Activated naive CD8-positive, alpha-beta T cell treated with anti-CD3 and anti-CD28 coated beads for 36 hours (primary cell): ENCODE data around the gene RGS13. TPM values are rescaled to one million over a fixed set of nuclear protein-coding genes. Genes with fewer than 3 reads are reported as not detected.
A peak's percentile ranks its signal among the peaks of the same experiment; 100 is the strongest.

Experiments
- DNase-seq: peaks from one replicate; pipeline ENCODE4 v3.0.0; 2021
- H3K27ac Mint-ChIP-seq: one replicate; pipeline ENCODE4 v1.8.0; 2022; ENCODE audit warnings: mild to moderate bottlenecking, moderate library complexity, mixed read lengths
- H3K27me3 Mint-ChIP-seq: one replicate; pipeline ENCODE4 v1.8.0; 2022; ENCODE audit warnings: mild to moderate bottlenecking, mixed read lengths
- H3K36me3 Mint-ChIP-seq: one replicate; pipeline ENCODE4 v1.8.0; 2021; ENCODE audit warnings: mild to moderate bottlenecking, mixed read lengths
- H3K4me1 Mint-ChIP-seq: one replicate; pipeline ENCODE4 v1.8.0; 2021; ENCODE audit warnings: mixed read lengths
- H3K4me3 Mint-ChIP-seq: one replicate; pipeline ENCODE4 v1.8.0; 2022; ENCODE audit warnings: mild to moderate bottlenecking, moderate library complexity, mixed read lengths
- H3K9me3 Mint-ChIP-seq: one replicate; pipeline ENCODE4 v1.8.0; 2022; ENCODE audit warnings: mixed read lengths
- total RNA-seq, 2 experiments: library from RNA; stranded (reverse); gene quantifications; one replicate each; pipeline ENCODE4 v1.2.3, GENCODE V29; 2021

RGS13 gene
- total RNA-seq, 2 experiments from 2014 or later: not detected

DNA sequence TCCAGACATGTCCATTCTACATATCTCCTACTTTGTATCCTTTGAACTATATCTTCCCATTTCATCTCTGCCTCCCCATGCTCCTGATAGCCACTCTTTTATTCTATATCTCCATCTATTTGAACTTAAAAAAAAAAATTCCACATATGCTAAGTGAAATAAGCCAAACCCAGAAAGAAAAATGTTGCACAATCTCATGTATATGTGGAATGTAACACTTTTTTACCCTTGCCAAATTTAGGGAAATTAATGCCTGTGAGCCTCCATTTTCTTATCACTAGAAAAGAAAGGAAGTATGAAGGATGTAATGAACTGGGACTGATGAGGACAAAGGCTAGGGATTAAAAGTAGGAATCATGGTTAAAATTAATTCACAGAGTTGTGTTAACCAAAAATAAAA, 53.5 kb downstream of the RGS13 start:
- H3K36me3 Mint-ChIP-seq: no peaks in the 10 kb centered on the region
- no peak overlapping the region for H3K27ac Mint-ChIP-seq
- H3K4me1 Mint-ChIP-seq: no peaks in the 10 kb centered on the region
- peaks cover 8% of the 10 kb centered on the region for H3K27me3 Mint-ChIP-seq
- H3K4me3 Mint-ChIP-seq: no peak overlapping the region
- no peak for DNase-seq
- H3K9me3 Mint-ChIP-seq: peaks cover 6% of the 10 kb centered on the region

DNA sequence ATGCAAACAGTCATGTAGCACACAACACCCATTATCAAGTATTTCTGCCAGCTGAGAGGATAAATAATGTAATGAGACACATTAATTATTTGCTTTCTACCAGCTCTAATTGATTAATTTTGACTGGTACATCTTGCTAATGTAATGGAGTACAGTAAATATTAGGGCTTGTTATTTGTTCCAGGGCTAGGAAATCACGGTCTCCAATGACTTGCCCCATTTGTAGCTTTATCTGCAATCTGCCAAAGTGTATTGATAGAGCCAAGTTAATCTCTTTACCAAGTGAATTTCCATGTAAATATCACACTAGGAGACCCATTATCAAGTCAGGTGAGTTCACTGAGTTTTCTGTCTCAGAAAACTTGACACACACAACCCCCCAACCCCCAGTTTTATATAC, 55.1 kb downstream of the RGS13 start:
- no peak overlapping the region for H3K27ac Mint-ChIP-seq
- peaks cover 8% of the 10 kb centered on the region for H3K27me3 Mint-ChIP-seq
- no peaks in the 10 kb centered on the region for H3K4me1 Mint-ChIP-seq
- peaks cover 6% of the 10 kb centered on the region for H3K9me3 Mint-ChIP-seq
- no peak for DNase-seq
- no peaks in the 10 kb centered on the region for H3K36me3 Mint-ChIP-seq
- H3K4me3 Mint-ChIP-seq: no peak overlapping the region

DNA sequence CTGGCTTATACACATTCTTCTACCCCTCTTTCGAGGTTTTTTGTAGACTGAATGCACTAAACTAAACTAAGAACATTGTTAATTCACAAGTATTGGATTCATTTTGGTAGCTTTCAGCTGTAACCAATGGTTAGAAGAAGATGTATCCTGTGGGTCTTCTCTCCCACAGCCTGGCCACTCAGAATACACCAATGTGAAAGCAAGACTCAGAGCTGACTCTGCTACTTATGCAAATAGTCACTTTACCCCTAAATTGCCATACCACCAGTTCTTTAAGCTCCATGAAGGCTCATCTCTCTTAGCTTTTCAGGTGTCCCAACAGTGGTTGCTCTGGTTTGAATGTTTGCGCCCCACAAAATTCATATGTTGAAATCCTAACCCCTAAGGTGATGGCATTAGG, 60.1 kb downstream of the RGS13 start:
- H3K4me1 Mint-ChIP-seq: no peaks in the 10 kb centered on the region
- no peak overlapping the region for H3K27ac Mint-ChIP-seq
- H3K27me3 Mint-ChIP-seq: peaks cover 11% of the 10 kb centered on the region
- H3K36me3 Mint-ChIP-seq: no peaks in the 10 kb centered on the region
- peaks cover 2% of the 10 kb centered on the region for H3K9me3 Mint-ChIP-seq
- no peak overlapping the region for H3K4me3 Mint-ChIP-seq
- DNase-seq: no peak

DNA sequence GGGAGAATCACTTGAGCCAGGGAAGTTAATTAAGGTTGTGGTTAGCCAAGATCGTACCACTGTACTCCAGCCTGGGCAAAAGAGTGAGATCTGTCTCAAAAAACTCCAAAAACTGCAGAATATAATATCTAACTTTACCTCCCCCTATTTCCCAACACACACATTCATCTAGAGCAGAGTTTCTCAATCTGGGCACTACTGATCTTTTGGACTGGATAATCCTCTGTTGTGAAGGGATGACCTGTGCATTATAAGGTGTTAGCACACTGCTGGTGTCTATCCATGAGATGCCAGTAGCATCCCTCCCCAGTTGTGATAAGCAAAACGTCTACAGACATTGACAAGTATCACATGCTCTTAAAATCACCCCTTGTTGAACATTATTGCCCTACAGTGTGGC, 61.8 kb downstream of the RGS13 start:
- H3K4me3 Mint-ChIP-seq: no peak overlapping the region
- H3K36me3 Mint-ChIP-seq: no peaks in the 10 kb centered on the region
- peaks cover under 1% of the 10 kb centered on the region for H3K9me3 Mint-ChIP-seq
- peaks cover 2% of the 10 kb centered on the region for H3K4me1 Mint-ChIP-seq
- H3K27me3 Mint-ChIP-seq: peaks cover 7% of the 10 kb centered on the region
- DNase-seq: no peak
- no peak overlapping the region for H3K27ac Mint-ChIP-seq

DNA sequence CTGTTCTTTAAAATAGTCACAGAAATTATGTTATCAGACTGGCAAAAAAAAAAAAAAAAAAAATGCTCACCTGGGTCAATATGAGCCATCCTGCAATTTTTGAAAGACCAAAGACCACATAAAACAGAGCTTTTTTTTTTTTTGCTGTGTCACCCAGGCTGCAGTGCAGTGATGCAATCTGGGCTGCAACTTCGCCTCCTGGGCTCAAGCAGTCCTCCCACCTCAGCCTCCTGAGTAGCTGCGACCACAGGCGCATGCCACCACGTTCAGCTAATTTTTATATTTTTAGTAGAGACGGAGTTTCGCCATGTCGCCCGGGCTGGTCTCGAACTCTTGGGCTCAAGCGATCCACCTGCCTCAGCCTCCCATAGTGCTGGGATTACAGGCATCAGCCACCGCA, 62.8 kb downstream of the RGS13 start:
- Mint-ChIP-seq H3K27ac (no peak overlapping the region), H3K4me3 (no peak overlapping the region), H3K36me3 (no peaks in the 10 kb centered on the region), H3K27me3 (peaks cover 6% of the 10 kb centered on the region), H3K4me1 (peaks cover 8% of the 10 kb centered on the region), H3K9me3 (no peaks in the 10 kb centered on the region)
- no peak for DNase-seq

DNA sequence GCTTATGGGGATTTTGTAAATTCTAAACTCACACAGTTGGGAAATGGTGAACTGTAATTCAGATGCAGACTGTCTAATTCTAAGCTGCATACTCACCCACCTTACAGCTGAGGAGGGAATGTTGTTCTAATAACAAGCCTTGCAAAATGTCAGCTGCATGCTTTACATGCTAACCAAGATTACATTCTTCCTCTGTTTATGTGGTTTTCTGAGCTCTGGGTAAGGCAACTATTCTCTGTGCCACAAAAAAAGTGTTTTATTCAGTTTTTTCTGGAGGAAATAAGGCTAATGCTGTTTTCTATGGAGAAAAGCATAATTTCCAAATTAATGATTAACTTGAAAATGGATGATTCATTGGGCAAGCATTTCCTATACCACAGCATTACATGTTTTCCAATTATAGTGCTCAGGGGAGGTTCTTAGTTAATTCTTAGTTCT, 64.9 kb downstream of the RGS13 start:
- no peak overlapping the region for H3K4me3 Mint-ChIP-seq
- DNase-seq: no peak
- no peak overlapping the region for H3K27ac Mint-ChIP-seq
- peaks cover 3% of the 10 kb centered on the region for H3K27me3 Mint-ChIP-seq
- peaks cover 10% of the 10 kb centered on the region for H3K4me1 Mint-ChIP-seq
- H3K9me3 Mint-ChIP-seq: no peaks in the 10 kb centered on the region
- H3K36me3 Mint-ChIP-seq: no peaks in the 10 kb centered on the region

DNA sequence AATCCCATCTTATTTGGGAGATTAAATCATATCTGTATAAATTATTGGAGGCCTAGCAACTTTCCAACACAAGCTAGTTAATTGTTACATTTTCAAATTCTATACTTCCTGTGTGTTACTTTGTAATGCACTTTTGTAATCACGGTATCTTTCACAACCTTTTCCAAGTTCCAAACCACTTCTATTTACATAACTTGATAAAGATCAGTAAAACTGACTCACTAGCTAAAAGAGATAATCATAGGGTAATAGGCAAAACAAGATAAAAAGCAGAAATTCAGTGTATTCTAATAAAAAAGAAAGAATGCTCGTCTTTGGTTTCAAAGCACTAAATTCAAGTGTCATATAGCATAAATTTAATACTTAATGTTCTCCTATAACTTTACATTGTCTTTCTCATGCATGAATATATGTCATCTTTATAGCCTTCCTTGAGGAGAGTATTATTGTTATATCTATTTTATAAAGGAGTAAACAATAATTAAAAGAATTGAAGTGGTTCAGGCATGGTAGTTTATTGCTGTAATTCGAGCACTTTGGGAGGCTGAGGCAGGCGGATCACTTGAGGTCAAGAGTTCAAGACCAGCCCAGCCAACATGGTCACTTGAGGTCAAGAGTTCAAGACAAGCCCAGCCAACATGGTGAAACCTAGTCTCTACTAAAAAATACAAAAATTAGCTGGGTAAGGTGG, 66.4 kb downstream of the RGS13 start:
- no peak overlapping the region for H3K27ac Mint-ChIP-seq
- DNase-seq: no peak
- peaks cover 3% of the 10 kb centered on the region for H3K27me3 Mint-ChIP-seq
- no peaks in the 10 kb centered on the region for H3K9me3 Mint-ChIP-seq
- H3K36me3 Mint-ChIP-seq: no peaks in the 10 kb centered on the region
- H3K4me3 Mint-ChIP-seq: no peak overlapping the region
- peaks cover 10% of the 10 kb centered on the region for H3K4me1 Mint-ChIP-seq

DNA sequence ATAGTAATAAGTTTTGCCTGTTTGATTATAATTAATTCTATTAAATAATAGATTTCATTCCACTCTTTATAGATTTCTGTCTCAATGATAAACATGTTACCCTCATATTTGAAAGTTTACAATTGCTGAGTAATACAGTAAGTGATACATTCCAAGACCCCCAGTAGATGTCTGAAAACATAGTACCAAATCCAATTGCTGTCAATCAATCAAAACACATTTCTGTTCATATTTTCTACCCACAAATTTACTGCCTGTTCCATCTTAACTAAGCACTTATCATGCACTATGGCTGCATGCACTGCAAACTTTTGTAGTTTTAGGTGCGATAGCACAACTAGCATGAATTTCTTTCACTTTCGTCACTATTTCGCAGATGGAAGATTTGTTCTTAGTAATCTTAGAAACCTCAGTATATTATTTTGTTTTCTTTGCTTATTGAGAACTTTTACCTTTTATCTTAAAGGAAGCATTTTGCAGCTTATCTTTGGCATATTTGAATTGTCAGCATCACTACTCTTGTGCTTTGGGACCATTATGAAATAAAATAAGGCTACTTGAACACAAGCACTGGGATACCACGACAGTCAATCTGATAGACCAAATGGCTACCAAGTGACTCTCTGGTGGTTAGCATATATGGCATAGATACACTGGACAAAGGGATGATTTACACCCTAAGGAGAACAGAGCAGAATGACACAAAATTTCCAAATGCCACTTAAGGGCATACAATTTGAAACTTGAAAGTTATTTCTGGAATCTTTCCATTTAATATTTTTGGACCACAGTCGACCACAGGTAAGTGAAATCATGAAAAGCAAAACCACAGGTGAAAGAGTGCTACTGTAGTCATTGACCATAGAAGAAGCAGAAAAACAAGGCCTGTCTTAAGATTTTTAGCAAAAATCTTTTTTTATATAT, 67.6 kb downstream of the RGS13 start:
- H3K27ac Mint-ChIP-seq: peak overlapping the region; percentile 10
- peaks cover 3% of the 10 kb centered on the region for H3K27me3 Mint-ChIP-seq
- no peak for DNase-seq
- peaks cover 10% of the 10 kb centered on the region for H3K4me1 Mint-ChIP-seq
- no peak overlapping the region for H3K4me3 Mint-ChIP-seq
- no peaks in the 10 kb centered on the region for H3K9me3 Mint-ChIP-seq
- H3K36me3 Mint-ChIP-seq: no peaks in the 10 kb centered on the region

DNA sequence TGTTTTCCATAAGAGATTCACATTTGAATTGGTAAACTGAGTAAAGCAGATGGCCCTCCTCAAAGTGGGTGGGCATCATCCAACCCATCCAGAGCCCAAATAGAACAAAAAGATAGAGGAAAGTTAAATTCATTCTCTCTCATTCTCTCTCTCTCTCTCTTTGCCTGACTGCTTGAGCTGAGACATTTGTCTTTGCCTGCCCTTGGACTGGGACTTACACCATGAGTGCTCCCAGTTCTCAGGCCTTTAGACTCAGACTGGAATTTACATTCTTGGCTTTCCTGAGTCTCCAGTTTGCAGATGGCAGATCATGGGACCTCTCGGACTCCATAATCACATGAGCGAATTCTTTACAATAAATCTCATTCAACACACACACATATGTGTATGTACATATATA, 69.6 kb downstream of the RGS13 start:
- Mint-ChIP-seq H3K9me3 (no peaks in the 10 kb centered on the region), H3K4me1 (peaks cover 10% of the 10 kb centered on the region), H3K36me3 (no peaks in the 10 kb centered on the region), H3K27me3 (no peaks in the 10 kb centered on the region), H3K27ac (no peak overlapping the region), H3K4me3 (no peak overlapping the region)
- DNase-seq: no peak

DNA sequence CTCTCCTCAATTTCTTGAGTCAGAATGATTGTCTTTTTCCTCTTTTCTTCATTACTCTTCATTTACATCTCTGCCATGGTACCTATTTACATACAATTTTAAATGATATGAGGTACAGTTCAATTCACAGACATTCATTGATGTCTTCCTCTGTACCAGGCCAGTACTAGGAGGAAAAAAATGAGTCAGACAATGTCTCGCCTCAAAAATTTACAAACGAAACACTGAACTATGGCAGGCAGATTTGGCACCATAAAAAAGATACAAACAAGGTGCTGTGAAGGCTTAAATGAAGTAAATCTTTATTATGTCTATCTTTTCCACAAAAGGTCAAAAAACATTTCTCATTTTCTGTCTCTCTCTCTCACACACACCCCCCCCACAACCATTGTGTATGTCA, 71.0 kb downstream of the RGS13 start:
- no peak overlapping the region for H3K27ac Mint-ChIP-seq
- H3K4me1 Mint-ChIP-seq: peaks cover 10% of the 10 kb centered on the region
- no peak for DNase-seq
- no peak overlapping the region for H3K4me3 Mint-ChIP-seq
- no peaks in the 10 kb centered on the region for H3K9me3 Mint-ChIP-seq
- H3K27me3 Mint-ChIP-seq: peaks cover 3% of the 10 kb centered on the region
- H3K36me3 Mint-ChIP-seq: no peaks in the 10 kb centered on the region

DNA sequence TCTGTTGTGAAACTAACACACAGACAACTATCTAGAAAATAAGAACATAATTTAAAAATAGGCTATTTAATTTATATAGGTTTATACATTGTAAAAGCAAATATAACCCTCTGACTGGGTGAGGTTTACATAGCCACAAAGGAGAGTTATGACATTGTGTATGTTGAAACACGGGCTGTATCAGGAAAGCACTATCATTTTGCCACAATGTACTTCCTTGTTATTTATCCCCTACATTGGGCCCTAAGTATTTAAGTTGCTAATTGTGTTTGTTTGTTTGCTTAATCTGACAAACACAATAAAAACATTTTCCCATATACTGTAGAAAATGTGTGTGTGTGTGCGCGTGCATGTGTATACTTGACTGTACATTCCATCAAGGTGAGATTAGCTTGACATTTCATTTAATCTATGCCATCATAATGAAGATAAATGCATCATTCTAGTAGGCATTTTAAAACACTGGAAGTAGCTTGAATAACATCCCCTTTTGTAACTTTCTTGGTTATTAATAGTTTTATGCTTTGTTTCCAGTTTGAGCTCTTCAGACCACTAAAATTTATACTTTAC, 72.1 kb downstream of the RGS13 start:
- DNase-seq: no peak
- Mint-ChIP-seq H3K27me3 (peaks cover 7% of the 10 kb centered on the region), H3K4me3 (no peak overlapping the region), H3K36me3 (no peaks in the 10 kb centered on the region), H3K27ac (no peak overlapping the region), H3K4me1 (peaks cover 7% of the 10 kb centered on the region), H3K9me3 (no peaks in the 10 kb centered on the region)

DNA sequence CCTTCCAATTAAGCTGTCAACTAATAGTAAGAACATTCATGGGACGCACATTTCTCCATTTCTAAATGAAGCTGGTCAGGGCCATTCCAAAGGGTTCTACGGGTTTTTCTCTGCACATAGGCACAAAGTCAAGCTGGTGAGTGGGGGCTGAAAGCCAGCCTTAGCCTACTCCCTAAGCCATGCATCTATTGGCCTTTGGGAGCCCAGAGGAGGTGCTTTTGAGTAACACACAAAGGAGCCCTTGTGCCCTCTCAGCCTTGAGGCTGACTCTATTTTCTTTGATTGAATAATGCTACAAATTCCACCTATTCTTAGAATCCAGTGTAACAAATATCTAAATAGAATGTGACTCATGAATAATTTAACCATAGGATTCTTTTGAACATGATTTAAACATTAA, 73.6 kb downstream of the RGS13 start:
- no peak overlapping the region for H3K4me3 Mint-ChIP-seq
- no peaks in the 10 kb centered on the region for H3K36me3 Mint-ChIP-seq
- DNase-seq: no peak
- H3K27ac Mint-ChIP-seq: no peak overlapping the region
- no peaks in the 10 kb centered on the region for H3K9me3 Mint-ChIP-seq
- H3K27me3 Mint-ChIP-seq: peaks cover 14% of the 10 kb centered on the region
- no peaks in the 10 kb centered on the region for H3K4me1 Mint-ChIP-seq

Other genes with a start within 250 kb of the RGS13 start
- 1 to 10 TPM; 8.4 to 9.4 TPM for gene RGS1, start 60.4 kb upstream of the RGS13 start, total RNA-seq
- gene RGS2, start 172.9 kb downstream of the RGS13 start, total RNA-seq: 1 to 10 TPM; 5.1 to 6.1 TPM